Body of pancreas (tissue), 4 donors: Measurements from ENCODE around the gene DUOXA2. TPM values are rescaled to one million over a fixed set of nuclear protein-coding genes. Genes with fewer than 3 reads are reported as not detected.
A peak's percentile ranks its signal among the peaks of the same experiment; 100 is the strongest.

Source experiments
- ATAC-seq: fragments of 150-250 bp; one replicate; pipeline ENCODE4 v1.9.1; 2016
- DNase-seq, 4 donors: peaks; one replicate each; pipeline ENCODE4 v3.0.0-alpha.2; 2019
- H3K27ac ChIP-seq, 4 donors: fragments of 200-600 bp; sonication (generic); 1 replicate in 3 of 4; 2 replicates in 1 of 4; pipeline versions ENCODE4 v1.5.1 to v1.6.1; 2016 to 2019; ENCODE audit warnings: mild to moderate bottlenecking in 1 of 4, mixed read lengths in 1 of 4, moderate library complexity in 1 of 4
- H3K27me3 ChIP-seq, 2 donors: fragments of 200-600 bp; sonication (generic); one replicate each; pipeline ENCODE4 v1.6.0; 2016; ENCODE audit warnings: mild to moderate bottlenecking in 1 of 2
- H3K36me3 ChIP-seq, 2 donors: fragments of 200-600 bp; sonication (generic); replicated peaks in 1 of 2; 2 replicates each; pipeline ENCODE4 v1.5.1; 2016; ENCODE audit warnings: low read depth in 2 of 2; ENCODE audit not compliant: insufficient read depth in 1 of 2
- H3K4me1 ChIP-seq: fragments of 200-600 bp; sonication (generic); one replicate; pipeline ENCODE4 v1.6.0; 2016
- H3K4me3 ChIP-seq, 2 donors: fragments of 200-600 bp; sonication (generic); 1 replicate in 1 of 2; 2 replicates in 1 of 2; pipeline ENCODE4 v1.5.1; 2016 to 2019
- H3K9me3 ChIP-seq, 3 donors: fragments of 200-600 bp; sonication (generic); 1 replicate in 2 of 3; 2 replicates in 1 of 3; pipeline ENCODE4 v1.5.1; 2016
- CTCF ChIP-seq, 7 experiments: fragments of 450-650 bp in 4 of 7; fragments of 200-600 bp in 3 of 7; sonication (generic) in 3 of 7; IDR thresholded peaks; one replicate each; pipeline ENCODE4 v1.5.1; 2016 to 2019; ENCODE audit warnings: antibody characterized with exemption in 7 of 7
- POLR2A ChIP-seq, 3 donors: fragments of 450-650 bp; IDR thresholded peaks; one replicate each; pipeline ENCODE4 v1.6.1; 2016; ENCODE audit warnings: antibody characterized with exemption in 3 of 3, mild to moderate bottlenecking in 2 of 3
- WGBS, 2 donors: methylation state at CpG; one replicate each; pipeline ENCODE4 v1.1.5; 2017; 5-methylcytosine and 5-hydroxymethylcytosine counted together
- intact Hi-C: fragments of 100-400 bp; cut with DNase I; formaldehyde crosslinking; loops from one replicate; pipeline ENCODE4 v1.15.1; 2023
- total RNA-seq, 2 donors: library from RNA; depleted of rRNA; stranded (reverse); fragments of >200 nt; gene quantifications; one replicate each; pipeline ENCODE4 v1.1.0, GENCODE V29; 2016

DUOXA2 gene
- total RNA-seq, 2 donors from 2014 or later = not detected

DNA sequence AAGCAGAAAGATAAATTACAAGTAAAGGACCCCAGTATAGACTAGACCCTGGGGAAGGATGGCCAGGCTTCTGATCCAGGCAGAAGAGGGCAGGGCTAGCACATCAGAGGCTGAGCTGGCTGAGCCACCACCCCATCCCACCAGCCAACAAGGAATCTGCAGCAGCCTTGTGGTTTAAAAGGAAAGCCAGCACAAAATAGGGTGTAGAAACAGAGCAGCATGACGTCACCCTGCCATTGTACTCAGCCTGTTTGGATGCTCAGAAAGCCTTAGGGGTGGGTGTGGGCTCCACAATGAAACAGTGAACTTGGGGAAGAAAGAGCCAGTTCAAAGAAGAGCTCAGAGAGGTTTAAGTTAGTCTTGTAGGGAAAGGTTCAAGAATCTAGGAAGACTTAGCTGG, 43.8 kb downstream of the DUOXA2 start:
- H3K27me3 ChIP-seq = no peaks in the 10 kb centered on the region
- ATAC-seq = no peak
- TF ChIP-seq CTCF (IDR thresholded peaks at IDR 0.05) (no peak), POLR2A (IDR thresholded peaks at IDR 0.05) (no peak)
- no peak overlapping the region for H3K4me3 ChIP-seq
- no peaks in the 10 kb centered on the region for H3K9me3 ChIP-seq
- WGBS, 2 donors = 74 to 92% methylated on average over 1 of the region's 1 CpG
- H3K4me1 ChIP-seq = peaks cover 5% of the 10 kb centered on the region
- intact Hi-C loops = no loop called here
- no peaks in the 10 kb centered on the region for H3K36me3 ChIP-seq
- no peak for DNase-seq
- H3K27ac ChIP-seq = no peak overlapping the region

DNA sequence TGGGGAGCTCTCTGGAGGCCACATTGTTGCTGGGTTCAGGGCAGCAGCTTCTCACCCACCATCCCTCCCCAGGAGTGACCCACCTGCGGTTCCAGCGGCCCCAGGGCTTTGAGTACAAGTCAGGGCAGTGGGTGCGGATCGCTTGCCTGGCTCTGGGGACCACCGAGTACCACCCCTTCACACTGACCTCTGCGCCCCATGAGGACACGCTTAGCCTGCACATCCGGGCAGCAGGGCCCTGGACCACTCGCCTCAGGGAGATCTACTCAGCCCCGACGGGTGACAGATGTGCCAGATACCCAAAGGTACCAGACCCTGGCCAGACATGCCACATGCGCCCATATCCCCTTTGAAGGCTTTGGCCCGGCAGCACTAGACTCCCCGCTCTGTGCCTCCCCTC, 47.5 kb downstream of the DUOXA2 start:
- peaks cover 22% of the 10 kb centered on the region for H3K4me1 ChIP-seq
- 84 to 90% methylated on average over 7 to 9 of the region's 14 CpGs for WGBS, 2 donors
- ATAC-seq (no peak), DNase-seq (no peak)
- H3K36me3 ChIP-seq = no peaks in the 10 kb centered on the region
- no peak overlapping the region for H3K4me3 ChIP-seq
- H3K27ac ChIP-seq = no peak overlapping the region
- no peaks in the 10 kb centered on the region for H3K9me3 ChIP-seq
- intact Hi-C loops = no loop called here
- H3K27me3 ChIP-seq = no peaks in the 10 kb centered on the region
- TF ChIP-seq POLR2A (IDR thresholded peaks at IDR 0.05) = no peak
- no peak for TF ChIP-seq CTCF (IDR thresholded peaks at IDR 0.05)

- TF ChIP-seq CTCF (IDR thresholded peaks at IDR 0.05) (peak; percentile 78 to 98 (median 93)), POLR2A (IDR thresholded peaks at IDR 0.05) (no peak)
- peak; percentile 81 to 89 (median 84) for DNase-seq
- no peaks in the 10 kb centered on the region for H3K27me3 ChIP-seq
- peaks cover 28% of the 10 kb centered on the region for H3K4me1 ChIP-seq
- no peak overlapping the region for H3K4me3 ChIP-seq
- WGBS, 2 donors = 0 to 7% methylated on average over 7 of the region's 7 CpGs
- H3K36me3 ChIP-seq = no peaks in the 10 kb centered on the region
- peak; percentile 56 for ATAC-seq
- H3K27ac ChIP-seq = no peak overlapping the region
- intact Hi-C loops = no loop called here
- H3K9me3 ChIP-seq = no peaks in the 10 kb centered on the region
Measured at GRCh38 chr15:45162771-45163507, 48.8 kb downstream of the DUOXA2 start.

- Histone ChIP-seq H3K4me3 (no peak overlapping the region), H3K36me3 (no peaks in the 10 kb centered on the region), H3K4me1 (peaks cover 29% of the 10 kb centered on the region), H3K27ac (no peak overlapping the region), H3K9me3 (no peaks in the 10 kb centered on the region), H3K27me3 (no peaks in the 10 kb centered on the region)
- no peak for TF ChIP-seq CTCF (IDR thresholded peaks at IDR 0.05)
- no peak for TF ChIP-seq POLR2A (IDR thresholded peaks at IDR 0.05)
- ATAC-seq (no peak), DNase-seq (no peak)
- intact Hi-C loops = no loop called here
- 60 to 75% methylated on average over 5 to 9 of the region's 9 CpGs for WGBS, 2 donors
Measured at GRCh38 chr15:45163508-45163856, 49.4 kb downstream of the DUOXA2 start.

DNA sequence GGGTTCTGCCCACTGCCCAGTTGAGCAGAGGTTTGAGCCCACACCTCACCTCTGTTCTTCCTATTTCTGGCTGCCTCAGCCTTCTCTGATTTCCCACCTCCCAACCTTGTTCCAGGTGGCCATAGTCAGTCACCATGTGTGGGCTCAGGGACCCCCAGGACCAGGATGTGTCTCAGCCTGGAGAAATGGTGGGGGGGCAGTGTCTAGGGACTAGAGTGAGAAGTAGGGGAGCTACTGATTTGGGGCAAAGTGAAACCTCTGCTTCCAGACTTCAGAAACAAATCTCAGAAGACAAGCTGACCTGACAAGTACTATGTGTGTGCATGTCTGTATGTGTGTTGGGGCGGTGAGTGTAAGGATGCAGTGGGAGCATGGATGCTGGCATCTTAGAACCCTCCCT, 50.8 kb downstream of the DUOXA2 start:
- Histone ChIP-seq H3K9me3 (no peaks in the 10 kb centered on the region), H3K4me3 (no peak overlapping the region), H3K4me1 (peaks cover 29% of the 10 kb centered on the region), H3K27me3 (no peaks in the 10 kb centered on the region), H3K36me3 (no peaks in the 10 kb centered on the region), H3K27ac (no peak overlapping the region)
- WGBS, 2 donors = 83 to 100% methylated on average over 1 of the region's 1 CpG
- intact Hi-C loops = no loop called here
- TF ChIP-seq POLR2A (IDR thresholded peaks at IDR 0.05) (no peak), CTCF (IDR thresholded peaks at IDR 0.05) (no peak)
- no peak for ATAC-seq
- no peak for DNase-seq
